Effector memory CD8-positive, alpha-beta T cell (primary cell): ENCODE results near the gene SMYD2.

Experiments used
- ATAC-seq: fragments of 150-1000 bp; cut with Tn5 transposase; replicated peaks from 2 replicates; pipeline ENCODE4 v1.10.0; 2021; ENCODE audit warnings: mild to moderate bottlenecking, moderate library complexity
- DNase-seq, 3 experiments: peaks; one replicate each; pipeline ENCODE4 v3.0.0; 2021
- H3K27ac Mint-ChIP-seq, 2 donors: one replicate each; pipeline ENCODE4 v1.8.0; 2022; ENCODE audit warnings: mild to moderate bottlenecking in 2 of 2, mixed read lengths in 2 of 2, moderate library complexity in 2 of 2
- H3K27me3 Mint-ChIP-seq, 2 donors: one replicate each; pipeline ENCODE4 v1.8.0; 2022; ENCODE audit warnings: mixed read lengths in 2 of 2
- H3K36me3 Mint-ChIP-seq: one replicate; pipeline ENCODE4 v1.8.0; 2022; ENCODE audit warnings: mild to moderate bottlenecking, moderate library complexity, mixed read lengths; ENCODE audit not compliant: insufficient read depth
- H3K4me1 Mint-ChIP-seq, 2 donors: one replicate each; pipeline ENCODE4 v1.8.0; 2022; ENCODE audit warnings: low read depth in 2 of 2, mixed read lengths in 2 of 2
- H3K4me3 Mint-ChIP-seq, 2 donors: one replicate each; pipeline ENCODE4 v1.8.0; 2022; ENCODE audit warnings: mild to moderate bottlenecking in 2 of 2, mixed read lengths in 2 of 2, moderate library complexity in 2 of 2
- H3K9me3 Mint-ChIP-seq, 2 donors: one replicate each; pipeline ENCODE4 v1.8.0; 2022; ENCODE audit warnings: mixed read lengths in 2 of 2

SMYD2 gene

DNA sequence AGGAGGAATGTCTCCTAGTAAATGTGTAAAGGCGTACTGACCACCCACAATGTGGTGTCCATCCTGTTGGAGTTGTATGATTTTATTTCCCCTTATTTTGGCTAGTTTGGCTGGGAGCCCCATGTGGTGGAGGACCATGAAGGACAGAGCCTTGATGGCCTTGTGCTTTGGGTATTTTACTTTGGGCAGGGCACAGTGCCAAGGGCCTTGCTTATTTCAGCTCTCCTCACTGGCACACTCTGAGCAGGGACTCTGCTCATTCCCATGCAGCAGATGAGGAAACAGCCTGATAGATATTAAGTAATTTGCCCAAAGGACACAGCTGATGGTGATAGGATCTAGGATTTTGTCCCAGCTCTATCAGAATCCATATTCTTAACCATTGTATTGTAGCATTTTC lies 50.2 kb downstream of the SMYD2 start:
- H3K36me3 Mint-ChIP-seq = peaks cover 30% of the 10 kb centered on the region
- no peak overlapping the region for H3K27ac Mint-ChIP-seq
- ATAC-seq (no peak), DNase-seq (no peak)
- H3K9me3 Mint-ChIP-seq = no peaks in the 10 kb centered on the region
- peaks cover 5 to 9% of the 10 kb centered on the region in 2 donors for H3K4me1 Mint-ChIP-seq
- no peaks in the 10 kb centered on the region for H3K27me3 Mint-ChIP-seq
- H3K4me3 Mint-ChIP-seq = no peak overlapping the region

DNA sequence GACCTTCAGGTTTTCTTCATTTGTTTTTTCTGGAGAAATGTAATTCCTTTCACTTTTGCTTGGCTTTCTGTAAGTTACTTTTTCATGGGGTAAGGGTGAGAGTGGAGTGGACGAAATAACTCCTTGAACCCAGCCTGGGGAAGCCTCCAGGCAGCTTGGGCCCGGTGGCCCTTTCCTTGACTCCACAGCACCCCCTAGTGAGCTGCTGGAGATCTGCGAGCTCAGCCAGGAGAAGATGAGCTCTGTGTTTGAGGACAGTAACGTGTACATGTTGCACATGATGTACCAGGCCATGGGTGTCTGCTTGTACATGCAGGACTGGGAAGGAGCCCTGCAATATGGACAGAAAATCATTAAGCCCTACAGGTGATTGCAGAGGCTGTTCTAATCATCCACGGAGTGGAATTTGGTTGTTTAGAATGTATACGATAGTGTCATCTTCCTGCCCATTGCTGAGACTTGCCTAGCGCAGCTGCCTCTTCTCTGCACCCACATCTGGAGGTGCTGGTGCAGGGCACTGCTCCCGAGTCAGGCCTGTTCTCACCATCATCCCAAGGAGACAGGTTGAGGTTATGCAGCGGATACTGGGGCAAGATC lies 51.0 kb downstream of the SMYD2 start:
- no peak overlapping the region for H3K27ac Mint-ChIP-seq

GRCh38 chr1:214332946-214333798 lies 52.2 kb downstream of the SMYD2 start:
- no peak overlapping the region for H3K4me3 Mint-ChIP-seq
- H3K36me3 Mint-ChIP-seq = peaks cover 28% of the 10 kb centered on the region
- H3K4me1 Mint-ChIP-seq = peaks cover 5% of the 10 kb centered on the region in 2 donors
- no peaks in the 10 kb centered on the region for H3K27me3 Mint-ChIP-seq
- no peaks in the 10 kb centered on the region for H3K9me3 Mint-ChIP-seq
- no peak for ATAC-seq
- H3K27ac Mint-ChIP-seq = peak overlapping the region in 1 of 2 donors; percentile 63
- peak; percentile 8 to 28 (median 21) for DNase-seq

More for the DNA sequence above, 51.0 kb downstream of the SMYD2 start:
- Mint-ChIP-seq H3K4me3 (no peak overlapping the region), H3K27me3 (no peaks in the 10 kb centered on the region), H3K9me3 (no peaks in the 10 kb centered on the region), H3K4me1 (peaks cover 5 to 6% of the 10 kb centered on the region in 2 donors), H3K36me3 (peaks cover 30% of the 10 kb centered on the region)
- DNase-seq = peak; percentile 42 to 45 (median 45)
- peak; percentile 40 for ATAC-seq

DNA sequence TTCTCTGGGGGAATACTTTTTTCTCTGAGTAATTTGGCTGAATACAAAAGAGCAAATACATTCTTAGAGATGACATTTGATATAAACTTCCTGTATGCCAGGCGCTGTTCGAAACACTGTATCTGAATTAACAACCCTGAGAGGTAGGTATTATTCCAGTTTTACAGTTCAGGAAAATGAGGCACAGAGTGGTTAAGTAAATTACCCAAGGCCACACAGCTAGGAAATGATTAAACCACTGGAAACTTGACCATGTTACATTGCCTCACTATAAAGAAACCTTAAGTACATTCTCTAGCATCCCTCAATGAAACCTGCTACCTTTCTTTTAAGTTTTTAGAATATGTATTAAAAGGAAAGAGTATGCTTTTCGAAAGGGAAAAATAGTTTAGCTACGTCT lies 54.6 kb downstream of the SMYD2 start:
- H3K4me3 Mint-ChIP-seq = no peak overlapping the region
- ATAC-seq (no peak), DNase-seq (no peak)
- H3K9me3 Mint-ChIP-seq = no peaks in the 10 kb centered on the region
- peaks cover 19% of the 10 kb centered on the region for H3K36me3 Mint-ChIP-seq
- peaks cover 5% of the 10 kb centered on the region in 2 donors for H3K4me1 Mint-ChIP-seq
- no peak overlapping the region for H3K27ac Mint-ChIP-seq
- H3K27me3 Mint-ChIP-seq = no peaks in the 10 kb centered on the region

DNA sequence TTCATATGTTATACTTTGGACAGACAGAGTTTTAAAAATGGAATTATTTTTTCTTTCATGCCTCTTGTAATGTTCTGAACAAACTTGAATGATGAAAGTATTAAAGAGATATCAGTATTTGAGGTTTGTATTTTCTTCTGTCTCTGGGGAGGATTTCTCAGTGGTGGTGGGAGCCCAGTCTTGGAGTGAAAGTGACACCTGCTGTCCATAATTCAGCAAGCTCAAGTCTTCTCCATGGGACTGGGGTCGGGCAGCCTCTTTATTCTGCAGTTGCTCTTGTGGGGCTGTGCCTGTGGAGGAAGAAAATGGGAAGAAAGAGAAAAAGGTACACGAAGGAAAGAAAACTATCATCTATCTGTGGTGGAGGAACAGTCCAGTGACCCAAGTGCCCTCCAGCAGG lies 56.1 kb downstream of the SMYD2 start:
- ATAC-seq (no peak), DNase-seq (no peak)
- peak overlapping the region in 1 of 2 donors; percentile 1 for H3K27ac Mint-ChIP-seq
- no peaks in the 10 kb centered on the region for H3K27me3 Mint-ChIP-seq
- H3K4me3 Mint-ChIP-seq = no peak overlapping the region
- H3K36me3 Mint-ChIP-seq = peaks cover 11% of the 10 kb centered on the region
- H3K9me3 Mint-ChIP-seq = no peaks in the 10 kb centered on the region
- peaks cover under 1 to 3% of the 10 kb centered on the region in 2 donors for H3K4me1 Mint-ChIP-seq

GRCh38 chr1:214337511-214337910 lies 56.6 kb downstream of the SMYD2 start:
- H3K4me1 Mint-ChIP-seq = peaks cover 0 to 3% of the 10 kb centered on the region in 2 donors
- H3K4me3 Mint-ChIP-seq = no peak overlapping the region
- DNase-seq = no peak
- no peak for ATAC-seq
- H3K27ac Mint-ChIP-seq = peak overlapping the region in 1 of 2 donors; percentile 1
- H3K27me3 Mint-ChIP-seq = no peaks in the 10 kb centered on the region
- H3K9me3 Mint-ChIP-seq = no peaks in the 10 kb centered on the region
- peaks cover 11% of the 10 kb centered on the region for H3K36me3 Mint-ChIP-seq

- no peak overlapping the region for H3K4me3 Mint-ChIP-seq
- no peak overlapping the region for H3K27ac Mint-ChIP-seq
- ATAC-seq (no peak), DNase-seq (no peak)
- H3K27me3 Mint-ChIP-seq = no peaks in the 10 kb centered on the region
- peaks cover 0 to 3% of the 10 kb centered on the region in 2 donors for H3K4me1 Mint-ChIP-seq
- no peaks in the 10 kb centered on the region for H3K9me3 Mint-ChIP-seq
- H3K36me3 Mint-ChIP-seq = peaks cover 11% of the 10 kb centered on the region
Measured at GRCh38 chr1:214338212-214338611, 57.3 kb downstream of the SMYD2 start.

GRCh38 chr1:214341459-214341858 lies 60.5 kb downstream of the SMYD2 start:
- Mint-ChIP-seq H3K36me3 (peaks cover 8% of the 10 kb centered on the region), H3K9me3 (peaks cover 0 to 9% of the 10 kb centered on the region in 2 donors), H3K4me1 (no peaks in the 10 kb centered on the region), H3K4me3 (no peak overlapping the region), H3K27ac (no peak overlapping the region), H3K27me3 (no peaks in the 10 kb centered on the region)
- ATAC-seq (no peak), DNase-seq (no peak)

- peaks cover 0 to 9% of the 10 kb centered on the region in 2 donors for H3K9me3 Mint-ChIP-seq
- peaks cover 8% of the 10 kb centered on the region for H3K36me3 Mint-ChIP-seq
- H3K27ac Mint-ChIP-seq = no peak overlapping the region
- H3K4me3 Mint-ChIP-seq = no peak overlapping the region
- ATAC-seq = no peak
- H3K4me1 Mint-ChIP-seq = no peaks in the 10 kb centered on the region
- no peak for DNase-seq
- H3K27me3 Mint-ChIP-seq = no peaks in the 10 kb centered on the region
Measured at GRCh38 chr1:214341932-214342331, 61.0 kb downstream of the SMYD2 start.

- Mint-ChIP-seq H3K36me3 (peaks cover 8% of the 10 kb centered on the region), H3K4me1 (no peaks in the 10 kb centered on the region)
Measured at GRCh38 chr1:214342525-214342924, 61.6 kb downstream of the SMYD2 start.

GRCh38 chr1:214344897-214345296 lies 63.9 kb downstream of the SMYD2 start:
- Mint-ChIP-seq H3K27me3 (no peaks in the 10 kb centered on the region), H3K4me1 (no peaks in the 10 kb centered on the region)
- no peak for ATAC-seq

More at GRCh38 chr1:214342525-214342924, 61.6 kb downstream of the SMYD2 start:
- H3K27ac Mint-ChIP-seq = no peak overlapping the region
- no peak overlapping the region for H3K4me3 Mint-ChIP-seq
- H3K9me3 Mint-ChIP-seq = peaks cover 0 to 9% of the 10 kb centered on the region in 2 donors
- ATAC-seq (no peak), DNase-seq (no peak)
- H3K27me3 Mint-ChIP-seq = no peaks in the 10 kb centered on the region

GRCh38 chr1:214349008-214349407 lies 68.0 kb downstream of the SMYD2 start:
- H3K4me1 Mint-ChIP-seq = no peaks in the 10 kb centered on the region
- H3K36me3 Mint-ChIP-seq = peaks cover 6% of the 10 kb centered on the region
- no peak overlapping the region for H3K4me3 Mint-ChIP-seq
- H3K9me3 Mint-ChIP-seq = peaks cover 0 to 9% of the 10 kb centered on the region in 2 donors
- DNase-seq (no peak), ATAC-seq (no peak)
- no peaks in the 10 kb centered on the region for H3K27me3 Mint-ChIP-seq
- H3K27ac Mint-ChIP-seq = no peak overlapping the region

More at GRCh38 chr1:214344897-214345296, 63.9 kb downstream of the SMYD2 start:
- Mint-ChIP-seq H3K4me3 (no peak overlapping the region), H3K27ac (no peak overlapping the region), H3K9me3 (peaks cover 0 to 9% of the 10 kb centered on the region in 2 donors), H3K36me3 (peaks cover 6% of the 10 kb centered on the region)
- no peak for DNase-seq

GRCh38 chr1:214349781-214350180 lies 68.8 kb downstream of the SMYD2 start:
- no peaks in the 10 kb centered on the region for H3K27me3 Mint-ChIP-seq
- H3K27ac Mint-ChIP-seq = no peak overlapping the region
- ATAC-seq = no peak
- no peak overlapping the region for H3K4me3 Mint-ChIP-seq
- no peaks in the 10 kb centered on the region for H3K4me1 Mint-ChIP-seq
- DNase-seq = no peak
- H3K36me3 Mint-ChIP-seq = peaks cover 3% of the 10 kb centered on the region
- H3K9me3 Mint-ChIP-seq = peaks cover 0 to 4% of the 10 kb centered on the region in 2 donors
